HepG2 (cell line): ENCODE data around the gene SYT1. TPM values are rescaled to one million over a fixed set of nuclear protein-coding genes. Genes with fewer than 3 reads are reported as not detected.

ENCODE experiments used
- ATF7-NPFF ChIP-seq: sonication (generic); formaldehyde crosslinking; IDR thresholded peaks from 2 replicates; pipeline ENCODE4 v1.8.1; 2023; ENCODE audit warnings: mild to moderate bottlenecking, low read depth, missing genetic modification reagents, moderate library complexity
- CENPX ChIP-seq: sonication (generic); formaldehyde crosslinking; IDR thresholded peaks from 2 replicates; pipeline ENCODE4 v1.9.0; 2021; ENCODE audit warnings: mild to moderate bottlenecking, missing genetic modification reagents, moderate library complexity
- CREB1 ChIP-seq, 2 experiments: fragments of 450-650 bp in 1 of 2; IDR thresholded peaks; 2 replicates each; pipeline ENCODE4 v1.6.1; 2016 to 2017; ENCODE audit warnings: control low read depth in 1 of 2, mild to moderate bottlenecking in 1 of 2, missing compliant biosample characterization in 1 of 2, missing genetic modification characterization in 1 of 2
- FIP1L1 ChIP-seq: fragments of 200-400 bp; formaldehyde crosslinking; IDR thresholded peaks from 2 replicates; pipeline ENCODE4 v1.6.1; 2018; ENCODE audit warnings: low read depth, mild to moderate bottlenecking, low read length, moderate library complexity, borderline replicate concordance; ENCODE audit not compliant: insufficient read depth
- GTF2F1 ChIP-seq: fragments of 150-350 bp; IDR thresholded peaks from 2 replicates; pipeline ENCODE4 v1.6.1; 2014; ENCODE audit warnings: low read length
- HNRNPK ChIP-seq: fragments of 200-400 bp; formaldehyde crosslinking; IDR thresholded peaks from 2 replicates; pipeline ENCODE4 v1.6.1; 2018; ENCODE audit warnings: low read length, low read depth, moderate library complexity, mild to moderate bottlenecking; ENCODE audit not compliant: poor library complexity, severe bottlenecking
- POGZ ChIP-seq: sonication (generic); formaldehyde crosslinking; IDR thresholded peaks from 2 replicates; pipeline ENCODE4 v1.4.0; 2020; ENCODE audit warnings: mild to moderate bottlenecking, missing genetic modification reagents
- RELA ChIP-seq: sonication (generic); formaldehyde crosslinking; IDR thresholded peaks from 2 replicates; pipeline ENCODE4 v1.4.0; 2020; ENCODE audit warnings: missing genetic modification reagents
- SIN3B ChIP-seq: fragments of 150-350 bp; IDR thresholded peaks from 2 replicates; pipeline ENCODE4 v1.6.1; 2014; ENCODE audit warnings: low read length
- SP1 ChIP-seq, 2 experiments: fragments of 450-650 bp in 1 of 2; sonication (generic) in 1 of 2; formaldehyde crosslinking in 1 of 2; IDR thresholded peaks; 2 replicates each; pipeline versions ENCODE4 v1.4.0 to v1.6.1; 2016 to 2020; ENCODE audit warnings: missing genetic modification reagents in 1 of 2
- SP2 ChIP-seq: sonication (generic); formaldehyde crosslinking; IDR thresholded peaks from 2 replicates; pipeline ENCODE4 v1.5.1; 2020; ENCODE audit warnings: mild to moderate bottlenecking, missing genetic modification reagents
- SRSF9 ChIP-seq: fragments of 200-400 bp; formaldehyde crosslinking; IDR thresholded peaks from 2 replicates; pipeline ENCODE4 v1.6.1; 2018; ENCODE audit warnings: borderline replicate concordance, mild to moderate bottlenecking, low read depth, low read length; ENCODE audit not compliant: insufficient read depth, poor library complexity, severe bottlenecking
- XRCC5 ChIP-seq: fragments of 200-400 bp; formaldehyde crosslinking; optimal IDR thresholded peaks from 2 replicates; pipeline ENCODE3; 2017; ENCODE audit warnings: mild to moderate bottlenecking, low read length
- ZBTB21 ChIP-seq: sonication (generic); formaldehyde crosslinking; IDR thresholded peaks from 2 replicates; pipeline ENCODE4 v1.4.0; 2020; ENCODE audit warnings: missing genetic modification reagents
- ZIK1 ChIP-seq: sonication (generic); formaldehyde crosslinking; IDR thresholded peaks from 2 replicates; pipeline ENCODE4 v1.5.0; 2020; ENCODE audit warnings: mild to moderate bottlenecking, low read depth, missing genetic modification reagents, borderline replicate concordance
- ZNF329 ChIP-seq: sonication (generic); formaldehyde crosslinking; IDR thresholded peaks from 2 replicates; pipeline ENCODE4 v1.9.0; 2021; ENCODE audit warnings: low read depth, mild to moderate bottlenecking, missing genetic modification reagents
- ZNF343 ChIP-seq: sonication (generic); formaldehyde crosslinking; IDR thresholded peaks from 2 replicates; pipeline ENCODE4 v1.4.0; 2020; ENCODE audit warnings: mild to moderate bottlenecking, missing genetic modification reagents
- ZNF350 ChIP-seq: sonication (generic); formaldehyde crosslinking; IDR thresholded peaks from 2 replicates; pipeline ENCODE4 v1.4.0; 2020; ENCODE audit warnings: mild to moderate bottlenecking, low read depth, missing genetic modification reagents, borderline replicate concordance
- ZNF382 ChIP-seq: sonication (generic); formaldehyde crosslinking; IDR thresholded peaks from 2 replicates; pipeline ENCODE4 v1.5.0; 2020; ENCODE audit warnings: missing genetic modification reagents, mild to moderate bottlenecking, borderline replicate concordance
- ZNF704 ChIP-seq: sonication (generic); formaldehyde crosslinking; IDR thresholded peaks from 2 replicates; pipeline ENCODE4 v1.8.1; 2023; ENCODE audit warnings: mild to moderate bottlenecking, inconsistent platforms, moderate library complexity, missing genetic modification reagents, borderline replicate concordance
- ZNF766 ChIP-seq: sonication (generic); formaldehyde crosslinking; IDR thresholded peaks from 2 replicates; pipeline ENCODE4 v1.5.0; 2020; ENCODE audit warnings: missing genetic modification reagents, borderline replicate concordance
- polyA plus RNA-seq, 8 experiments: library from polyadenylated mRNA; depleted of rRNA in 3 of 8; stranded (reverse) in 7 of 8; unstranded in 1 of 8; fragments of >200 nt; fragmentation: Illumina TruSeq in 4 of 8; extraction: Trizol in 4 of 8; gene quantifications; 2 replicates each; pipeline versions ENCODE4 v1.2.1 to v1.2.3, GENCODE V29; 2011 to 2016; ENCODE audit warnings: low read depth in 4 of 8, missing spikeins in 1 of 8, mixed read lengths in 1 of 8; ENCODE audit not compliant: insufficient read depth in 1 of 8
- total RNA-seq, 5 experiments: library from RNA; depleted of rRNA; stranded (reverse); fragments of >200 nt; fragmentation: Illumina TruSeq; extraction: Trizol; gene quantifications; 2 replicates each; pipeline ENCODE4 v1.2.3, GENCODE V29; 2016; ENCODE audit warnings: low read depth in 1 of 5
- TF ChIP-seq, protein P1 (sequence below), 2 experiments: sonication (generic) in 1 of 2; formaldehyde crosslinking in 1 of 2; IDR thresholded peaks; 2 replicates each; pipeline versions ENCODE4 v1.4.0 to v1.6.1; 2016 to 2020; ENCODE audit warnings: borderline replicate concordance in 1 of 2, low read depth in 1 of 2, mild to moderate bottlenecking in 1 of 2, missing genetic modification reagents in 1 of 2
- TF ChIP-seq, protein P2 (sequence below): IDR thresholded peaks from 2 replicates; pipeline ENCODE4 v1.6.1; 2016; ENCODE audit warnings: mild to moderate bottlenecking, missing biosample characterization, missing genetic modification reagents

The SYT1 gene
- total and polyA plus RNA-seq, 2 of the 13 experiments (the other 11 are each of a cell fraction or from before 2014, with no cell fraction given): not detected

GRCh38 chr12:79424109-79424721 is 559.6 kb downstream of the SYT1 start (continued):
- TF ChIP-seq HNRNPK: no peak
- TF ChIP-seq SP1 (IDR thresholded peaks at IDR 0.05): no peak
- TF ChIP-seq SP1 (CRISPR knock-in tag; IDR thresholded peaks at IDR 0.05): no peak
- no peak for TF ChIP-seq CENPX (CRISPR knock-in tag)
- no peak for TF ChIP-seq ZIK1 (CRISPR knock-in tag)
- TF ChIP-seq ZNF343 (CRISPR knock-in tag): no peak
- TF ChIP-seq XRCC5: no peak
- TF ChIP-seq, protein P1, sequence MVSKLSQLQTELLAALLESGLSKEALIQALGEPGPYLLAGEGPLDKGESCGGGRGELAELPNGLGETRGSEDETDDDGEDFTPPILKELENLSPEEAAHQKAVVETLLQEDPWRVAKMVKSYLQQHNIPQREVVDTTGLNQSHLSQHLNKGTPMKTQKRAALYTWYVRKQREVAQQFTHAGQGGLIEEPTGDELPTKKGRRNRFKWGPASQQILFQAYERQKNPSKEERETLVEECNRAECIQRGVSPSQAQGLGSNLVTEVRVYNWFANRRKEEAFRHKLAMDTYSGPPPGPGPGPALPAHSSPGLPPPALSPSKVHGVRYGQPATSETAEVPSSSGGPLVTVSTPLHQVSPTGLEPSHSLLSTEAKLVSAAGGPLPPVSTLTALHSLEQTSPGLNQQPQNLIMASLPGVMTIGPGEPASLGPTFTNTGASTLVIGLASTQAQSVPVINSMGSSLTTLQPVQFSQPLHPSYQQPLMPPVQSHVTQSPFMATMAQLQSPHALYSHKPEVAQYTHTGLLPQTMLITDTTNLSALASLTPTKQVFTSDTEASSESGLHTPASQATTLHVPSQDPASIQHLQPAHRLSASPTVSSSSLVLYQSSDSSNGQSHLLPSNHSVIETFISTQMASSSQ (IDR thresholded peaks at IDR 0.05; ENCODE audit: low read depth): no peak
- TF ChIP-seq, protein P1 (CRISPR knock-in tag; IDR thresholded peaks at IDR 0.05; ENCODE audit: borderline replicate concordance): no peak
- TF ChIP-seq SRSF9: no peak
- no peak for TF ChIP-seq GTF2F1
- TF ChIP-seq ZNF350 (CRISPR knock-in tag): no peak
- TF ChIP-seq FIP1L1: no peak
- no peak for TF ChIP-seq SIN3B
- no peak for TF ChIP-seq ZBTB21
- TF ChIP-seq POGZ (CRISPR knock-in tag): no peak
- no peak for TF ChIP-seq ZNF766
- TF ChIP-seq, protein P2, sequence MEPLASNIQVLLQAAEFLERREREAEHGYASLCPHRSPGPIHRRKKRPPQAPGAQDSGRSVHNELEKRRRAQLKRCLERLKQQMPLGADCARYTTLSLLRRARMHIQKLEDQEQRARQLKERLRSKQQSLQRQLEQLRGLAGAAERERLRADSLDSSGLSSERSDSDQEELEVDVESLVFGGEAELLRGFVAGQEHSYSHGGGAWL (CRISPR knock-in tag): no peak
- TF ChIP-seq ATF7-NPFF (CRISPR knock-in tag): no peak
- no peak for TF ChIP-seq RELA (CRISPR knock-in tag)
- TF ChIP-seq ZNF704 (CRISPR knock-in tag): no peak
- no peak for TF ChIP-seq SP2
- no peak for TF ChIP-seq ZNF329 (CRISPR knock-in tag)
- no peak for TF ChIP-seq ZNF382 (CRISPR knock-in tag)
- TF ChIP-seq CREB1 (IDR thresholded peaks at IDR 0.05): peak; percentile 57
- TF ChIP-seq CREB1 (CRISPR knock-in tag; IDR thresholded peaks at IDR 0.05): peak; percentile 55; the same call in 1 of the 2 replicates
